ENCODE measurements around the gene SH3BP4. TPM values are rescaled to one million over a fixed set of nuclear protein-coding genes. Genes with fewer than 3 reads are reported as not detected.

Gene SH3BP4
- total and polyA plus RNA-seq, 7 donors, result 4.8 to 22.8 (median 14.0) TPM

DNA sequence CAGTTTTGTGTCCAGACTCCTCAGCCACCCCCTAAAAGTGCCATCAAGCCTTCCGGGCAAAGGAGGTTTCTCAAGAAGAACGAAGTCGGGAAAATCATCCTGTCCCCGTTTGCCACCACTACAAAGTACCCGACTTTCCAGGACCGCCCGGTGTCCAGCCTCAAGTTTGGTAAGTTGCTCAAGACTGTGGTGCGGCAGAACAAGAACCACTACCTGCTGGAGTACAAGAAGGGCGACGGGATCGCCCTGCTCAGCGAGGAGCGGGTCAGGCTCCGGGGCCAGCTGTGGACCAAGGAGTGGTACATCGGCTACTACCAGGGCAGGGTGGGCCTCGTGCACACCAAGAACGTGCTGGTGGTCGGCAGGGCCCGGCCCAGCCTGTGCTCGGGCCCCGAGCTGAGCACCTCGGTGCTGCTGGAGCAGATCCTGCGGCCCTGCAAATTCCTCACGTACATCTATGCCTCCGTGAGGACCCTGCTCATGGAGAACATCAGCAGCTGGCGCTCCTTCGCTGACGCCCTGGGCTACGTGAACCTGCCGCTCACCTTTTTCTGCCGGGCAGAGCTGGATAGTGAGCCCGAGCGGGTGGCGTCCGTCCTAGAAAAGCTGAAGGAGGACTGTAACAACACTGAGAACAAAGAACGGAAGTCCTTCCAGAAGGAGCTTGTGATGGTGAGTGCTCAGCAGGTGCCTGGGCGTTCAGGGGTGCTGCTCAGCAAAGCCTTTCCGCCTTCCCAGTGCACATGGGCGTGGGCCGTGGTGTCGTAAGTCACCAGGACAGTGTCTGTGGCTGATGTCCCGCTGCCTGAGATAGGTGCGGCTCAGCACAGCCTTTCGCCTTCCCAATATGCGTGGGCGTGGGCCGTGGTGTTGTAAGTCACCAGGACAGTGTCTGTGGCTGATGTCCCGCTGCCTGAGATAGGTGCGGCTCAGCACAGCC lies 91.0 kb downstream of the SH3BP4 start:
- DNase-seq, result peak; percentile 43
- WGBS, 2 donors, result 95 to 97% methylated on average over 44 to 45 of the region's 49 CpGs
- H3K27ac ChIP-seq, result no peak overlapping the region
- no peaks in the 10 kb centered on the region for H3K4me1 ChIP-seq
- H3K4me3 ChIP-seq, result no peak overlapping the region
- TF ChIP-seq EP300 (IDR thresholded peaks at IDR 0.05) (no peak), CTCF (IDR thresholded peaks at IDR 0.05) (no peak), POLR2AphosphoS5 (IDR thresholded peaks at IDR 0.05) (no peak), POLR2A (IDR thresholded peaks at IDR 0.05) (no peak)
- H3K36me3 ChIP-seq, result peaks cover 4 to 39% (median 19%) of the 10 kb centered on the region in 4 donors
- H3K27me3 ChIP-seq, result no peaks in the 10 kb centered on the region
- intact Hi-C loops (cut with DNase I), result no loop called here
- no peaks in the 10 kb centered on the region for H3K9me3 ChIP-seq

- Histone ChIP-seq H3K27ac (peak overlapping the region in 1 of 4 donors; percentile 20), H3K27me3 (no peaks in the 10 kb centered on the region), H3K4me1 (no peaks in the 10 kb centered on the region), H3K9me3 (no peaks in the 10 kb centered on the region), H3K36me3 (peaks cover 4 to 39% (median 19%) of the 10 kb centered on the region in 4 donors), H3K4me3 (no peak overlapping the region)
- 63 to 75% methylated on average over 22 of the region's 22 CpGs for WGBS, 2 donors
- TF ChIP-seq EP300 (IDR thresholded peaks at IDR 0.05) (no peak), CTCF (IDR thresholded peaks at IDR 0.05) (no peak), POLR2A (IDR thresholded peaks at IDR 0.05) (no peak), POLR2AphosphoS5 (IDR thresholded peaks at IDR 0.05) (no peak)
- intact Hi-C loops (cut with DNase I), result no loop called here
- no peak for DNase-seq
These were observed 92.1 kb downstream of the SH3BP4 start for GRCh38 chr2:235043762-235044500.

DNA sequence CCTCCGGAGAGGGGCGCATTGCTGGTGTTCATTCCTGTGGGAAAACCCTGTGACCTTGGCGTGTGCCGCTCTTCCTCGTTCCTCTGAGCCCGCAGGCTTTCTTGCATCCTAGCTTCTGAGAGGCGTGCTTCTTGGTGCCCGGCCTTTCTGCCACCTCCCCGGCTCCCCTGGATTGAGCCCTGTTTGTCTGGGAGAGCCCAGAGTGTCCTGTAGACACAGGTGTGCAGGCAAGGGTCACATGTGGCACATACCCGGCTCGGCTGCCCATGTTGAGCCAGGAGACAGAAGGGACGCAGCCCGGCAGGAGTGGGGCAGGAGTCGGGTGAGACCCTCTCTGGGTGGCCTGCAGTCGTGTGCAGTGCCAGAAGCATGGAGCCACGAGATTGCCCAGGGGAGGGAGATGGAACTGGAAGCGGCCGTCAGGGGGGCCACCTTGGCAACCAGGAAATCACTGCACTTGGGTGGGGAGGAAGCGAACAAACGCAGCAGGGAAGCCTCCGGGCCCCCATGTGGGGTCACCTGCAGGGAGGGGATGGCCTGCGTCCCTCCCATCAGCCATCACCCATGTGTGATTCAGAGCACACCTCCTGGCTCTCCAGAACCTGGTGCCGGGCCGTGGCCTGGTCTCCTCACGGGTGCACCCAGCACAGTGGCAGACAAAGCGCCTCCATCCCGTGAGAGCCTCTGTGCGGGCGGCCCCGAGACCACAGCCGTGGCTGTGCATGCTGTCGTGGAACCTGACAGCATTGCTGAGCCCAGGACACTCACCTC lies 92.9 kb downstream of the SH3BP4 start:
- DNase-seq, result no peak
- WGBS, 2 donors, result 79 to 82% methylated on average over 32 of the region's 32 CpGs
- Histone ChIP-seq H3K36me3 (peaks cover 4 to 39% (median 19%) of the 10 kb centered on the region in 4 donors), H3K27ac (peak overlapping the region in 1 of 4 donors; percentile 20), H3K4me1 (peaks cover 0 to under 1% (median 0%) of the 10 kb centered on the region in 4 donors), H3K27me3 (no peaks in the 10 kb centered on the region), H3K9me3 (no peaks in the 10 kb centered on the region), H3K4me3 (no peak overlapping the region)
- intact Hi-C loops (cut with DNase I), result no loop called here
- TF ChIP-seq CTCF (IDR thresholded peaks at IDR 0.05), result no peak
- TF ChIP-seq POLR2AphosphoS5 (IDR thresholded peaks at IDR 0.05), result no peak
- TF ChIP-seq POLR2A (IDR thresholded peaks at IDR 0.05), result no peak
- no peak for TF ChIP-seq EP300 (IDR thresholded peaks at IDR 0.05)

DNA sequence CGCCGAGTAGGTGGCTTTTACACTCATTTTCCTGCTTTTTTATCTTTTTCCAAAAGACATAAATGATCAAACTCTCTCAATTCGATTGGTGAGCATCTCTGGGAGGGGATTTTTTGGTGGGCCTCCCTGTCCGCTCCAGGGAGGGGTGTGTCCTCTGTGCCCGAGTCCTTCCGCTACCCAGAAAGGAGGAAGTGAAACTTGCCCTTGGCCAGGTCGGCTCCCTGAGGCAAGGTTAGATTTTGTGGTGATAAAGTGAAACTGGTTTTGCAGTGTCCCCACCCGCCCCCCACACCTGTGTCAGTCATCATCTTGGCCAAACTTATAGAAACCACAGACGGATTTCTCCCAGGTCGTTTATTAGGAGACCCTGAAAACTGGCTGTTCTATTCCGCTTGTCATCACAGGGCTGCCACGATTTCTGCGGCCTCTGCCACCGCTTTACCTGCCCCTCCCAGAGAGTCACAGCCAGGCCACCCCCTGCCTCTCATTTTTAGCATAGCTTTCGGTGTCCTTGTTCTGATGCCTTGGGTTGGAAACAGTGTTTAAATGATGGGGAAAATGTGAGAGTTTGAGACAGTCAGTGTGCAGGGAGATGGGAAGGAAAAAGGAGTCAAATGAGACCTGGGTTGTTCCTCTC lies 93.6 kb downstream of the SH3BP4 start:
- intact Hi-C loops (cut with DNase I), result no loop called here
- H3K27me3 ChIP-seq, result no peaks in the 10 kb centered on the region
- H3K36me3 ChIP-seq, result peaks cover 4 to 39% (median 19%) of the 10 kb centered on the region in 4 donors
- H3K9me3 ChIP-seq, result no peaks in the 10 kb centered on the region
- WGBS, 2 donors, result 45 to 48% methylated on average over 15 of the region's 15 CpGs
- no peak overlapping the region for H3K4me3 ChIP-seq
- H3K4me1 ChIP-seq, result peaks cover 0 to 9% (median 2%) of the 10 kb centered on the region in 4 donors
- H3K27ac ChIP-seq, result peak overlapping the region in 1 of 4 donors; percentile 20
- TF ChIP-seq POLR2AphosphoS5 (IDR thresholded peaks at IDR 0.05) (no peak), EP300 (IDR thresholded peaks at IDR 0.05) (no peak), CTCF (IDR thresholded peaks at IDR 0.05) (no peak)
- no peak for DNase-seq
